OCI-LY7 (cell line): ENCODE measurements around the gene TRMT10A.

ENCODE experiments used
- EZH2phosphoT487 ChIP-seq: fragments of 200-600 bp; sonication (generic); IDR thresholded peaks from 2 replicates; pipeline ENCODE4 v1.6.1; 2018; ENCODE audit warnings: low read depth, borderline replicate concordance, mild to moderate bottlenecking, mixed run types, antibody characterized with exemption, low read length, moderate library complexity, mixed read lengths
- TF ChIP-seq, protein P1 (sequence below): fragments of 200-600 bp; sonication (generic); conservative IDR thresholded peaks from 2 replicates; pipeline ENCODE4 v1.5.1; 2014; ENCODE audit warnings: mild to moderate bottlenecking, antibody characterized with exemption, low read length, moderate library complexity, mixed read lengths

DNA sequence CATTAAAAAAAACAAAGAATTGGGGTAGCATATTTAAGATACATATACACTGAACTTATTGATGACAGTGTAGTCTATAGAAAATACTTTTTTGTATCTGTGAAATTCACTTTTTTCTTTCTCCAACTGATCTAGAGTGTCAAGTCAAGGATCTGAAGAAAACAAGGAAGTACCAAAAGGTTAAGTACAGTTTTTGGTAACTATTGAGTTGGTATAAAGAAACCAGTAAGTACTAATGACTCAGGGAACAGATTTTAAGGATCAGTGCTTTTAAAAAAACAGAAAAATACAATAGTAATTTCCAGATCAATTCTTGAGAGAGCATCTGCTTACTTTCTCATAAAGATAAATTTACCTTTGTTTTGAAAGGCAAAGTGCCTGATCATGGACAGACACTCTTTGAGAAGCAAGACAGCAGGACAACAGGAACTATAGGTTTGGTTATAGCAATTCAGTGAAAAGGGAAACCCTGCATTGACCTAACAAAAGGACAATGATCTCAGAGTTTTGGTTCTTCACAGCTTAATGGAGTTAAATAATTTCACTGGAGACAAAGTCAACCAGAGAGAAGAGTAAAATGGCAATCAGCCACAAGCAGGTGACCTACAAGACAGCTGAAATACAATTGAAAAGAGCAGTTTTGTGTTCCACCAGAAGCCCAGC lies 23.4 kb downstream of the TRMT10A start:
- TF ChIP-seq, protein P1, sequence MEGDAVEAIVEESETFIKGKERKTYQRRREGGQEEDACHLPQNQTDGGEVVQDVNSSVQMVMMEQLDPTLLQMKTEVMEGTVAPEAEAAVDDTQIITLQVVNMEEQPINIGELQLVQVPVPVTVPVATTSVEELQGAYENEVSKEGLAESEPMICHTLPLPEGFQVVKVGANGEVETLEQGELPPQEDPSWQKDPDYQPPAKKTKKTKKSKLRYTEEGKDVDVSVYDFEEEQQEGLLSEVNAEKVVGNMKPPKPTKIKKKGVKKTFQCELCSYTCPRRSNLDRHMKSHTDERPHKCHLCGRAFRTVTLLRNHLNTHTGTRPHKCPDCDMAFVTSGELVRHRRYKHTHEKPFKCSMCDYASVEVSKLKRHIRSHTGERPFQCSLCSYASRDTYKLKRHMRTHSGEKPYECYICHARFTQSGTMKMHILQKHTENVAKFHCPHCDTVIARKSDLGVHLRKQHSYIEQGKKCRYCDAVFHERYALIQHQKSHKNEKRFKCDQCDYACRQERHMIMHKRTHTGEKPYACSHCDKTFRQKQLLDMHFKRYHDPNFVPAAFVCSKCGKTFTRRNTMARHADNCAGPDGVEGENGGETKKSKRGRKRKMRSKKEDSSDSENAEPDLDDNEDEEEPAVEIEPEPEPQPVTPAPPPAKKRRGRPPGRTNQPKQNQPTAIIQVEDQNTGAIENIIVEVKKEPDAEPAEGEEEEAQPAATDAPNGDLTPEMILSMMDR, result no peak
- TF ChIP-seq EZH2phosphoT487, result no peak
